Bronchial epithelial cell (primary cell): ENCODE data around the gene EFS. TPM values are rescaled to one million over a fixed set of nuclear protein-coding genes. Genes with fewer than 3 reads are reported as not detected.

Experiments
- DNase-seq: peaks from one replicate; pipeline ENCODE4 v3.0.0-alpha.2; 2010; ENCODE audit warnings: low read depth
- FAIRE-seq: peaks from 2 replicates; lab custom pipeline; 2011; peaks lifted over from hg19 to GRCh38; lab: Jason Lieb, UNC
- H3K27me3 ChIP-seq: 2 replicates; pipeline ENCODE4 v1.5.1; 2011; ENCODE audit warnings: low read length; ENCODE audit not compliant: control insufficient read depth, insufficient read depth
- H3K36me3 ChIP-seq: 2 replicates; pipeline ENCODE4 v1.5.1; 2011; ENCODE audit warnings: low read length; ENCODE audit not compliant: control insufficient read depth, insufficient read depth
- H3K4me3 ChIP-seq: 2 replicates; pipeline ENCODE4 v1.5.1; 2011; ENCODE audit warnings: mild to moderate bottlenecking, low read depth, low read length, control low read depth
- total RNA-seq: library from RNA; depleted of rRNA; stranded (reverse); fragments of >200 nt; gene quantifications from 2 replicates; pipeline ENCODE4 v1.2.1, GENCODE V29; 2014
- TF ChIP-seq, protein P1 (sequence below): IDR thresholded peaks from 2 replicates; pipeline ENCODE4 v1.5.1; 2011; ENCODE audit warnings: mild to moderate bottlenecking, moderate library complexity, low read length, control low read depth, inconsistent platforms; ENCODE audit not compliant: insufficient read depth, severe bottlenecking

EFS gene
- total RNA-seq, 1 donor from 2014 or later = 2.4 TPM

- no peak for DNase-seq
- Histone ChIP-seq H3K27me3 (peaks cover 4% of the 10 kb centered on the region), H3K4me3 (no peak overlapping the region), H3K36me3 (peaks cover 8% of the 10 kb centered on the region)
- TF ChIP-seq, protein P1, sequence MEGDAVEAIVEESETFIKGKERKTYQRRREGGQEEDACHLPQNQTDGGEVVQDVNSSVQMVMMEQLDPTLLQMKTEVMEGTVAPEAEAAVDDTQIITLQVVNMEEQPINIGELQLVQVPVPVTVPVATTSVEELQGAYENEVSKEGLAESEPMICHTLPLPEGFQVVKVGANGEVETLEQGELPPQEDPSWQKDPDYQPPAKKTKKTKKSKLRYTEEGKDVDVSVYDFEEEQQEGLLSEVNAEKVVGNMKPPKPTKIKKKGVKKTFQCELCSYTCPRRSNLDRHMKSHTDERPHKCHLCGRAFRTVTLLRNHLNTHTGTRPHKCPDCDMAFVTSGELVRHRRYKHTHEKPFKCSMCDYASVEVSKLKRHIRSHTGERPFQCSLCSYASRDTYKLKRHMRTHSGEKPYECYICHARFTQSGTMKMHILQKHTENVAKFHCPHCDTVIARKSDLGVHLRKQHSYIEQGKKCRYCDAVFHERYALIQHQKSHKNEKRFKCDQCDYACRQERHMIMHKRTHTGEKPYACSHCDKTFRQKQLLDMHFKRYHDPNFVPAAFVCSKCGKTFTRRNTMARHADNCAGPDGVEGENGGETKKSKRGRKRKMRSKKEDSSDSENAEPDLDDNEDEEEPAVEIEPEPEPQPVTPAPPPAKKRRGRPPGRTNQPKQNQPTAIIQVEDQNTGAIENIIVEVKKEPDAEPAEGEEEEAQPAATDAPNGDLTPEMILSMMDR = no peak
- FAIRE-seq = no peak
Observed at GRCh38 chr14:23358042-23358441, 6.9 kb downstream of the EFS start.

DNA sequence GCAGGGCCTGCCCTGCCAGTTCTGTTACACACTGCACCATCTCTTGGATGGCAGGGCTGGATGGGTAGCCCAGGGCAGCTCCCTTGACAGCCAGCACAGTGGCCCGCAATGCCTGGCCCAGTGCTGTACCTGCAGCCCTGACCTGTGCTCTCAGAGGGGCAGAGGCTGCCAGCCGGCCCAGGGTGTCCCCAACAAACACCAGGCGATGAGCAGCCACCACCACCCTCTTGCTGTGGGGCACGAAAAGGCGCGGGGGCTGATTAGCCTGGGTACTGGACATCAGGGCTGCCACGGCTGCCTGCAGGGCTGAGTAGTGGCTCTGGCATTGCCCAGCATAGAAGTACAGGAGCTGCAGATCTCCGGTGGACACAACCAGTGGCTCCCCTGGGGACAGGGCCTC, 7.7 kb downstream of the EFS start:
- H3K27me3 ChIP-seq = peaks cover 4% of the 10 kb centered on the region
- H3K36me3 ChIP-seq = peaks cover 8% of the 10 kb centered on the region
- FAIRE-seq = no peak
- TF ChIP-seq, protein P1 = no peak
- no peak overlapping the region for H3K4me3 ChIP-seq
- no peak for DNase-seq

- Histone ChIP-seq H3K4me3 (no peak overlapping the region), H3K27me3 (peaks cover 4% of the 10 kb centered on the region), H3K36me3 (peaks cover 8% of the 10 kb centered on the region)
- TF ChIP-seq, protein P1 = no peak
- FAIRE-seq = no peak
- no peak for DNase-seq
Observed at GRCh38 chr14:23356662-23357061, 8.3 kb downstream of the EFS start.

DNA sequence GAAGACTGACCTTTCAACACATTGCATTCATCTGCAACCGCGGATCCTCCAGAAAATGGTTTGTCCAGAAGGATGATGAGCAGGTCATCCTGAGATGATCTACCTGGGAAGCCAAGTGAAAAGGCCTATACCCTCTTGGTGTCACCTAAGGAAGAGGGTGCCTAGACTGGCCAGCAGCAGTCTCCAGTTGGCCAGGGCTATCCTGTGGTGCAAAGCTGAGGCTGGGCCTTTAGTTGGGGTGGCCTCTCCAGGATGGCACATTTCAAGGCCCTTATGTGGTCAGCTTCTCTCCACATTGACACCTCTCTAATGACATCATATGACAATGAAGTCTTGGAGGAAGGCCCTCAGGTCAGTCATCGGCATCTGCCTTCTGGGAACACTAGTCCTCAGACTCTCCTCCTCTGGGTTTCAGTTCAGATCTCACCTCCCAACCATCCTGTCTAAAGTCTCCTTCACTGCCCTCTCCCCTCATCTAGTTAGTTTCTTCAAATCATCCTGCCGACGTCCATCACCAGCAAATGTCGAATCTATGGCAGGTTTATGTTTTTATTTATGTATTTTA, 9.0 kb downstream of the EFS start:
- Histone ChIP-seq H3K27me3 (peaks cover 4% of the 10 kb centered on the region), H3K4me3 (no peak overlapping the region), H3K36me3 (peaks cover 8% of the 10 kb centered on the region)
- DNase-seq (no peak), FAIRE-seq (no peak)
- TF ChIP-seq, protein P1 = no peak

DNA sequence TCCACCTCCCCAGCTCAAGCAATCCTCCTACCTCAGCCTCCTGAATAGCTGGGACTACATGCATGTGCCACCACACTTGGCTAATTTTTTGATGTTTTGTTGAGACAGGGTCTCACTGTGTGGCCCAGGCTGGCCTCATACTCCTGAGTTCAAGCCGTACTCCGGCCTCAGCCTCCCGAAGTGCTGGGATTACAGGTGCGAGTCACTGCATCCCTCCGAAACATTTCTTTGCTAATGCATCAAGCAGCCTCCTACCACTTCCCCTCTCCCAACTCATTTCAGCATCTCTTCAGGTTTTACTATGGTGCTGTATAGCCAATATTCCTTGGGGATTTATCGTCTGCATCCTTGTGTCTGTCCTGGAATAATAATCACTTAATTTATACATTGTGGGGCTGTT, 10.0 kb downstream of the EFS start:
- peaks cover 4% of the 10 kb centered on the region for H3K27me3 ChIP-seq
- TF ChIP-seq, protein P1 = no peak
- H3K4me3 ChIP-seq = no peak overlapping the region
- peaks cover 3% of the 10 kb centered on the region for H3K36me3 ChIP-seq
- FAIRE-seq (no peak), DNase-seq (no peak)

- no peak overlapping the region for H3K4me3 ChIP-seq
- H3K36me3 ChIP-seq = no peaks in the 10 kb centered on the region
- FAIRE-seq = peak; percentile 58
- peaks cover 4% of the 10 kb centered on the region for H3K27me3 ChIP-seq
- no peak for DNase-seq
- TF ChIP-seq, protein P1 = no peak
Observed at GRCh38 chr14:23353433-23353780, 11.6 kb downstream of the EFS start.
